ENCODE data around the gene PLA2G4A.

PLA2G4A gene

GRCh38 chr1:187032982-187033692, 204.4 kb downstream of the PLA2G4A start:
- no peak for DNase-seq

- no peak for DNase-seq
These were observed 205.1 kb downstream of the PLA2G4A start for GRCh38 chr1:187033693-187034390.

- no peak for DNase-seq
These were observed 205.8 kb downstream of the PLA2G4A start for GRCh38 chr1:187034501-187034900.

GRCh38 chr1:187037973-187038553, 209.3 kb downstream of the PLA2G4A start:
- DNase-seq = no peak

Measured in GOT3 (cell line).